GM18502 (cell line): ENCODE results near the gene WEE1.
"Not testable (repeated sequence)": the region's sequence is repeated elsewhere in the genome, so short reads cannot be mapped to it uniquely, and the experiment has no call there.

ENCODE experiments used
- ATAC-seq: cut with Tn5 transposase; IDR thresholded peaks from one replicate; pipeline ENCODE4 v1.9.1; 2021; ENCODE audit warnings: mild to moderate bottlenecking; ENCODE audit not compliant: unreplicated experiment, poor library complexity

Gene WEE1

DNA sequence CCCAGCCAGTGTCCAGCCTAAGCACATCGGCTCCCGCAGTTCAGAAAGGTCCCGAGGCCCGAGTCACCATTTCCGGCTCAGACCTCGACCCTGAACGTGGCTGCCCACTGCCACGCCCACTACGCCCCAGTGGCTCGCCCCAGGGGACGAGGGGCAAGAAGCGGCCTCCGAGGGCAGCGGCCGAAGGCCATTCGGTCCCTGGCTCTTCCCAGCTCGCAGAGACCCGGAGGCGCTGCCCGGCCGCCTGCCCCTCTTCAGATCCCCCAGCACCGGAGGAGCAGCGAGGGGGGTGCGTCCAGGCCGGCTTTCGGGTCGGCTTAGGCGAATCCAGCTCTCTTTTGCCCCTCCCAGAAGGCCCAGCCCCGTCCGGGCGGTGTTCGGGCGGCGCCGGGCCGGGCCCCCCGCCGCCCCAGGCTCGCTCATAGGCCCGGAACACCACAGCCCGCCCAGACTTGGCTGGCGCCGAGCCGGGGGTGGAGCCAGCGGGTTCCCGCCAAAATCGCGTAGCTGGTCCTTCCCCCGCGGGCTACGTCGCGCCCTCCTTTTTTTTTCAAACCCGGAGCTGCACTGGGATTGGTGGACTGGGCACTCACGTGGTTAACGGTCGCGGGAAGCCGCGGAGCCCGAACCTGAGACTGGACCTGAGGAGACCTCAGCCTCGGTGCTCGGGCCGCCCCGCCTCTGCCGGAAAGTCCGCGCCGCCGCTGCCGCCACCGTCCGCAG lies at the start of gene WEE1:
Gene WEE1 (plus strand): TSS at position 619 of the 723 bp plus-strand sequence. CDS start 264 bp downstream, outside the sequence.
- peak; percentile 86 for ATAC-seq

DNA sequence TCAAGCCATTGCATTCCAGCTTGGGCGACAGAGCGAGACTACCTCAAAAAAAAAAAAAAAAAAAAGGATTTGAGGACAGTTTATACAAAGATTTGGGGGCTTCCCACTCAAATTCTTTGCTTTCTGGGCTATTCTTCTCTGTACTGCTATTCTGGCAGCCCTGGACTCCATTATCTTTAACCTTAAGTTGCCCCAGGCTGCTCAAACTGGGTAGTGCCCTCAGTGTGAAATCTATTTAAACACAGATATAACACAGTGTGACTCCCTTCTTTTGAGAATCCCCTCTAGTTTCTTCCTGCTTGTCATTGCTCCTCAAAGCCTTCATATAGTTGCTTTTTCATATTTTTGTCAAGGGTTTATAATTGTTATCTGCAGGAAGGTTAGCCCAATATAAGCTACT lies 49.5 kb upstream of the WEE1 start:
- ATAC-seq = no peak

DNA sequence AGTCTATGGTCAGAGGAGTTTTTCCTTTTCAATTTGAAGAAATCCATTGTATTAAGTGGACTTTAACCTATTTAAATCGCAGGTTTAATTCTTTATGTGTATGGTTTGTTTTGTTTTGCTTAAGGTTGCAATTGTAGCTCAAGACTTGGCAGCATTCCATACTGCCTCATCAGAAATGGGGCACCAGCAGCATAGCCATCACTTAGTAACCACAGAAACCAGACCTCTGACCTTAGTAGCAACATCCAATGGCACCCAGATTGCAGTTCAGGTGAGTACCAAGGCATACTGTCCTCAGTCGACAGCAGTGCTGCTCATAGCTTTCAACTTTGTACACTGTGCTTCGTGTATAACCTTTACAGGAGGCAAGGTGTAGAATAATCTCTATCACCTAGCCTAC lies 48.4 kb upstream of the WEE1 start:
- no peak for ATAC-seq

DNA sequence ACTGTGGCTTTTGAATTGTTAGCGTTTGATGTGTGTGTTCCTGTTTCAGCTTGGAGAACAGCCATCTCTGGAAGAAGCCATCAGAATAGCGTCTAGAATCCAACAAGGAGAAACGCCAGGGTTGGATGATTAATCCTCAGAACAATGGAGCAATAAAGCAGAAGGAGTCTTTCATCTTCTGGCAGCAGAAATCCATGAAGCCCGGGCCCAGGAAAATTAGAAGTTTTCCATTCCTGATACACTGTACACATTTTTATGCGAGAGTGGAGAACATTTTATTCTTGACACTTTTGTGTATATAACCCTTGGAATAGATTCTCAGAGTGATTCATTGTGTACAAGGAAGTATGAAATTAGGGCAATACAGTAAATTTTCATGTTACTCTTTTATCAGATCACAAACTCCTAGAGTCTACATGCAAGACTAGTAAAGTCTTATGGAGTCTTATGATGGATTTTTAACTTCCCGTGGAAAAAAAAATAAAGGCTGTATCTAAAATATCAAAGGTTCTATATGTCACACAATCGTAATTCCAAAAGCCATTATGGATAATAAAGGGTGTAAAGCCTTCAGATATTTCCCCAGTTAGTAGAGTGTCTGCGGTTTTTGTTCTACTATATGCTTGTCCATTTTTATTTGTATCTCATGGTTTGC lies 45.9 kb upstream of the WEE1 start:
- no peak for ATAC-seq

DNA sequence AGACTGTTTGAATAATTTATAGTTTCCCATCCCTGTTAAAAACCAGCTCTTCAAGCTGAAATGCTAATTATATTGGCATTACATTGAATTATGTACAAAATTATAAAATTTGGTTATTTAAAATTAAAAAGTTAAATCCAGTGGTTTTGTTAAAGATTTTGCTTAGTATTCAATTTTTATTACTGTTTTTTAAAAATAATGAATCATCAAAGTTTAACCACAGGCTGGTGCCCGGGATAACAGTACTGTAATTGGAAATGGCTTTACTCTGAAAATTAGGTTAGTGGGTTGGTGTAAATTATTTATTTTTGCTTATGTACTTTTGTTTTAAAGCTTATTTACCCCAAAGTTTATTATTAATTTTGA lies 45.4 kb upstream of the WEE1 start:
- ATAC-seq = no peak

DNA sequence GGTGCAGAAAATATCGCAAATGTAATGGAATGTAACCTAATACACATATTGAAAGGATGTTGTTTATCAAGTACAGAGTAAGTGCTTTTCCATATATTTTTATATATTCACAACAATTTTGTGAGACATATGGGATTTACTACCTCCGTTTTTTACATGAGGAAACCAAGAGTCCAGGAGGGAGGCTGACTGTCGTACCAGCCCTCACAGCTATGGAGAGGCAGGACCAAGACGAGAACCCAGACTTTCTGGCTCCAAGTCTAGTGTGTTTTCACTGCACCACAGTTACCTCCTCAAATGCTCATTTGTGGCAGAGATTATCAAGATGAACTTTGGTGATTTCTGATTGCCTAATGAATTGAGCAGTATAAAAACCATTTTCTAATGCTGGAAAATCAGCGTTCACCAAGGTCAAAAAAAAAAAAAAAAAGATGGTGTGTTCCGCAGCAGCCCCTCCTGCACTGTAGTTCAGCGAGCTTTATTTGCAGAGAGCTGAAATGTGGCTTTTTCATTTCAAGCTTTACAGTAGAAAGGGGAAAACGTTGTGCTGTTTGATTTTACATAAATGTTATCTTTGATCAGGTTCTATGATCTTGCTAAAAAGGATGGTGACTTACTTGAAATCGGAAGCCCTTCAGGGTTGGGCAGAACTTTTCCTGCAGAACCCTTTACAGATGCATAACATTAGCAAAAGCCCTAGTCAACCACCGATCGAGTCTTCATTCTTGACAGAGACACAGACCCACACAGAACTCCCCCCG lies 44.7 kb upstream of the WEE1 start:
- ATAC-seq = no peak

DNA sequence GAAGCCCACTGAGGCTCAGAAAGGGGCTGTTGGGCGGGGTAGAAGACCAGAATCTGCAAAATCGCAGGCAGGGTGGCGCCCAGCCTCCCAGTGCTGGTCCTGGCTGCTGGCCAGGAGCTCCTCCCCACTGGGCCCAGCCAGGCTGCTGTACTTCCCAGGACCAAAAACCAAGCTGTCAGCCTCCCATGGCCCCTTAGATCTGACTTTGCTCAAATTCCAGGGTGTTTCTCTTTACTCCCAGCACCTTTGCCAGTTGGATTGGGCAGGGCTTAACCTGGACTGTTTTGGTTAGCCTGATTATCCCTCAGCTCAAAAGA lies 44.2 kb upstream of the WEE1 start:
- no peak for ATAC-seq

DNA sequence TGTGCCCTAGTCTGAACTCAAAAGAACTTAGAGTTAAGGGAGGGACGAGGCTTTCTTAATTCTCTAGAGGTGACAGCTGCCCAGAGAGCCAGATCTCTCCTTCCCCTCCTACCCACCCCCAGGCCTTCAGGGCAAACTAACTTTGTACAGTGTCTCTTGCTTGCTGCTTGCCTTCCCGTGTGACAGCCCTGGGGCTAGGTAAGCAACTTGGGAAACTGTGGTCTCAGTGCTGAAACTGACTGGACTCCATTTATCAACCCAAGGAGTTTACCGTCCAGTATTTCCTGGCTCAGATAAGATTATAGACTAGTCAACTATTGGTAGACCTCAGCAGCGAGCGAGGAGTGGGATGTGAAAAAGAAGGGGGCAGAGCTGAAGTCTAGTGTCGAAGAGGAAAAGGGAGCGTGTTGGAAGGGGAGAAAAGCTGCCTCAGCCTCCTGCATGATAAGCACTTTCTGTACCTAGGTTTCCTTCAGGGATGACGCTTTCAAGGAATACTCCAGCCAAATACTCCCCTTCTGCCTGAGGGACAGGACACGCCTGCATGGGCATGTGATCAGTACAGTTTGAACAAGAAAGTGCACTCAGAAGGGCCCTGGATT lies 43.3 kb upstream of the WEE1 start:
- ATAC-seq = no peak

DNA sequence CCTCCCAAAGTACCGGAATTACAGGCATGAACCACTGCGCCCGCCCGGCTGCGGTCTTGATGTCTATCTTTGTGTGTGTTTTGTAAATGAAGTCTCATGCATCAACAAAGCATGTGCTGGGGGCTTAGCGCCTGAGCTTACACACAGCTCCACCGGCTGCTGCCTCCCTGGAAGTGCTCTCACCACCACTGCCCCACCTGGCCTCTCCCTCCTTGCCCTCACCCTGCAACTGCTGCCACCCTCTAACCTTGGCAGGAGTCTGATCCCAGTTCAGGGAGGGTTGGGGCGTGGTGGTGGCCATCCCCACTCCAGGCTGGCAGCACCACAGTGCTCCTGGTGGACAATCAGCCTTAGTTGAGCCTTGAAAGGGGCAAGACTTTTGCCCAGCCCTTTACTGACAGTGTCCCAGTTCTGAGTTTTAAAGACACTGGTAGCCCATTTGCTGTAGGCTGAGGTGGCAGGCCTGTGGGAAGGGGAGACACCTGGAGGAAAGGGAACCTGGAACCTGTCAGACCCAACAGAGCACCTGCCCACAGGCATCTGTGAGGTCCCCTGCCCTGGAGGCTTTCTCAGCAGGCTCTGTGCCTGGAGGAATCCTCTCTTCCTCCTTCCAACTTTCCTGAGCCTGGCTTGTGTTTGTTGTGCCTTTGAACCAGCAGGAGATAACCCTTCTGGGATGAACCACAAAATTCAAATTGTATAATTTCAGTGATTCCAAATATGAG lies 42.4 kb upstream of the WEE1 start:
- ATAC-seq = no peak

DNA sequence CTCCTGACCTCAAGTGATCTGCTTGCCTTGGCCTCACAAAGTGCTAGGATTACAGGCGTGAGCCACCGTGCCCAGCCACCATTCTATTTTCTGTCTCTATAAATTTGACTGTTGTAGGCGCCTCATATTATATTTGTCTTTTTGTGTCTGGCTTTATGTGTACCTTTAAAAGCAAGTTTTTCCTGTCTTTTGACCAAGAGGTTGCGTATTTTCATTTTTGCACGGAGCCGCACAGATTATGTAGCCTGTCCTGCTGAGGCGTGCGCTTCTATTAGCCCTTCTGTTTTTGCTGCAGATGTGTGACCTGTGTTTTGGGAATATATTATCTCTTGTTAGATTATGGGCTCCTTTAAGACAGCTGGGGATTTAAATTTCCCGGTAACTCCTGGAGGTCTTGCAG lies 40.4 kb upstream of the WEE1 start:
- no peak for ATAC-seq

DNA sequence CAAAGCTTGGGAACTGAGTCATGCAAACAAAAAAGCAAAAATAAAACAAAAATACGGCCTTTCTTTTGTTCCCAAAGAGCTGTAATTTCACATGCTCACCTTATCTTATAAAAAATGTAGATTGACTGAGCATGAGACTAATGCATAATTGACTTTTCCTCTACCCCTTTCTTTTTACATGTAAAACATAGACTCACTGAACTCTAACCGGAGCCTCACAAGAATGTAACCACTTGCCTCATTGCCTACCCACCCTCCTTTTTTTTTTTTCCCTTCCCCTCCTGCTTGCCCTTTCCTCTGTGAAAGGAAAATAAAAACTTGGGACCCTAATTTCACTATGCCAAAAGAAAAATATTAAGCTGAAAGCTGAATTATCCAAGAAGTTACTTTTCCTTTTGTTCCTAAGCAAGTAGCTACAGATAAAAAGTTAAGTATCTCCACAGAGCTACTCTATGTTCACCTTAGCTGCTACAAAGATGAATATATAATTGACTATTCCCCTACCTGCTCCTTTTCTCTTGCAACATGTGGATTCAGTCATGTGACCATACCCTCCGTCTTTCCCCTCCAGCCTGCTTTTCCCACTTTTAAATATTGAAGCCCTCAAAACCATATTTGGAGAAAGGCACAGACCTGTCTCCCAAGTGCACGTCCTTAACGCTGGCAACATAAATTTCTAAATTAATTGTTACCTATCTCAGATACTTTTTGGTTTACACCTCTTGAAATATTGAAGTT lies 39.6 kb upstream of the WEE1 start:
- no peak for ATAC-seq

DNA sequence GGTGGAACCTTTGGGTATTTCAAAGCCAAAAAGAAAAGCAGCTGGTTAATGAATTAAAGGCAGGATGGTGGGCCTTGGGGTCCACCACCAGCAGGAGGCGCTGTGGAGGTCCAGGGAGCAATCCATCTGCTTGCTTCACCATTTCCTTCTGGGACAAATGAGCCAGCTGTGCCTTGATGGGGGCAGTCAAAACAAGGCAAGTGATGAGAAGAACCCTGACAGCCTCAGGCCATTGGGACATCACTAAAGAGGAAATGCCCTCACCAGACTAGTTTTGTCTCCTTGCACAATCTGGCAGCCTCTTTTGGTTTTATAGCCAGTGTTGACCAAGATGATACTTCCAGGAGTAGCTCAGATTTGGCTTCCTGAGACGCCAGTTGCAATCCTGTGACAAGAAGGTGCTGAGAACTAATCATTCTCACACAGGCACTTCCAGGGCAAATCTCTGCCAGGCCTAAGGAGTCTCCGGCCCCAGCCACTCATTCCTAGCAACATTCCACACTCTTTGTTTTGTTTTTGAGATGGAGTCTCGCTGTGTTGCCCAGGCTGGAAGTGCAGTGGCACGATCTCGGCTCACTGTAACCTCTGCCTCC lies 38.2 kb upstream of the WEE1 start:
- ATAC-seq = no peak

DNA sequence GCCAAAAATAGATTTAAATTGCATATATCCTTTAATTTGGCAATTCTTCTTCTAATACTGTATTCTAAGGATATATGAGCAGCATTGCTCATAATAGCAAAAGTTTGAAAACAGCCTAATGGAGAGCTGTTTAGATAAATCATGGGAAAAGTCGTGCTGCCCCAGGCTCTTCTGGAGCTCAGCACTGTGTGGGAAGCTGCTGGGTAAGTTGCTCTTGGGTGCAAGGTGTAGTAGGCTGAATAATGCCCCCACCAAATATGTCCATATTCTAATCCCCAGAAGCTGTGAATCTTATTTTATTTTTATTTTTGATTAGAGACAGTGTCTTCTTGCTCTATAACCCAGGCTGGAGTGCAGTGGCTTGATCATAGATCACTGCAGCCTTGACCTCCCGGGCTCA lies 34.9 kb upstream of the WEE1 start:
- ATAC-seq = no peak

DNA sequence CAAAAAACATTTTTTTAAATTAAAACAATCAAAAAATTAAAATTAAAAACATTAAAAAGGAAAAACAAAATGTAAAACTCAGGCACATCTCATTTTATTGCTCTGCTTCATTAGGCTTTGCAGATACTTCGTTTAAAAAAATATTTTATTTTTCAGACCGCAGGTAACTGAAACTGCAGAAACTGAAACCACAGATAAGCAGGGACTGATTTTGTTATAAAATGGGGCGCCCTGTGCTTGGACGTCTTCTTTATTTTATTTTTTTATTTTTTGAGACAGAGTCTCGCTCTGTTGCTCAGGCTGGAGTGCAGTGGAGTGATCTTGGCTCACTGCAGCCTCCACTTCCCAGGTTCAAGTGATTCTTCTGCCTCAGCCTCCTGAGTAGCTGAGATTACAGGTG lies 24.3 kb upstream of the WEE1 start:
- ATAC-seq = not testable (repeated sequence)

DNA sequence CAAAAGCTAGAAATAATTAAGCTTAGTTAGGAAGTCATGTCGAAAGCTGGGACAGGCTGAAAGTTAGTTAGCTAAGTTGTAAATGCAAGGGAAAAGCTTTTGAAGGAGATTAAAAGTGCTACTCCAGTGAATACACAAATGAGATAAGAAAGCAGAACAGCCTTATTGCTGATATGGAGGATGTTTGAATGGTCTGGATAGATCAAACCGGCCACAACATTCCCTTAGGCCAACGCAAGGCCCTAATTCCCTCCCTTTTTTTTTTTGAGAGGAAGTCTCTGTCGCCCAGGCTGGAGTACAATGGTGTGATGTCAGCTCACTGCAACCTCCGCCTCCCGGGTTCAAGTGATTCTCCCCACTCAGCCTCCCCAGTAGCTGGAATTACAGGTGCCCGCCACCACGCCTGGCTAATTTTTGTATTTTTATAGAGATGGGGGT lies 23.3 kb upstream of the WEE1 start:
- ATAC-seq = no peak

DNA sequence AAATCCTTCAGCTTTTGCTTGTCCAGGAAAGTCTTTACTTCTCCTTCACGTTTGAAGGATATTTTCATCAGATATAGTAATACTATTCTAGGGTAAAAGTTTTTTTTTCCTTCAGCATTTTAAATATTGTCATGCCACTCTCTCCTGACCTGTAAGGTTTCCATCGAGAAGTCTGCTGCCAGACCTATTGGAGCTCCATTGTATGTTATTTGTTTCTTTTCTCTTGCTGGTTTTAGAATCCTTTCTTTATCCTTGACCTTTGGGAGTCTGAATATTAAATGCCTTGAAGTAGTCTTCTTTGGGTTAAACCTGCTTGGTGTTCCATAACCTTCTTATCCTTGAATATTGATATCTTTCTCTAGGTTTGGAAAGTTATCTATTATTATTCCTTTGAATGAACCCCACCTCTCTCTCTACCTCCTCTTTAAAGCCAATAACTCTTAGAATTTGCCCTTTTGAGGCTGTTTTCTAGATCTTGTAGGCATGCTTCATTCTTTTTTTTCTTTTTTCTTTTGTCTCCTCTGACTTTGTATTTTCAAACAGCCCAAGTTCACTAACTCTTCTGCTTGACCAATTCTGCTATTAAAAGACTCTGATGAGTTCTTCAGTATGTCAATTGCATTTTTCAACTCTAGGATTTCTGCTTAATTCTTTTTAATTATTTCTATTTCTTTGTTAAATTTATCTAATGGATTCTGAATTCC lies 12.0 kb upstream of the WEE1 start:
- no peak for ATAC-seq

DNA sequence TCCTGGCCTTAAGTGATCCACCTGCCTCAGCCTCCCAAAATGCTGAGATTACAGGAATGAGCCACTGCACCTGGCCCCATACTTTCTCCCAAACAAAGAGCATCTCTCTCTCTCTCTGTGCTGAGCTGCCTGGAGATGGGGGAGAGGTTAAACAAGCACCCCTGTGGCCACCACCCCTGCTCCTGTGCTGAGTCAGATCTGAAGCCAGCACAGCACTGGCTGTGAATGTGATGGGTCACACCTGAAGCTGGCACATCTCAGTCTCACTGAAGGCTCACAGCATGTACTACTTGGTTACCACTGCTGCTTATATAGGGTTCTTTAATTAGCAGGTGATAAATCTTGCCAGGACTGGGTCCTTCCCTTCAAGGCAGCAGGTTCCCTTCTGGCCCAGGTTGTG lies 10.8 kb upstream of the WEE1 start:
- no peak for ATAC-seq

DNA sequence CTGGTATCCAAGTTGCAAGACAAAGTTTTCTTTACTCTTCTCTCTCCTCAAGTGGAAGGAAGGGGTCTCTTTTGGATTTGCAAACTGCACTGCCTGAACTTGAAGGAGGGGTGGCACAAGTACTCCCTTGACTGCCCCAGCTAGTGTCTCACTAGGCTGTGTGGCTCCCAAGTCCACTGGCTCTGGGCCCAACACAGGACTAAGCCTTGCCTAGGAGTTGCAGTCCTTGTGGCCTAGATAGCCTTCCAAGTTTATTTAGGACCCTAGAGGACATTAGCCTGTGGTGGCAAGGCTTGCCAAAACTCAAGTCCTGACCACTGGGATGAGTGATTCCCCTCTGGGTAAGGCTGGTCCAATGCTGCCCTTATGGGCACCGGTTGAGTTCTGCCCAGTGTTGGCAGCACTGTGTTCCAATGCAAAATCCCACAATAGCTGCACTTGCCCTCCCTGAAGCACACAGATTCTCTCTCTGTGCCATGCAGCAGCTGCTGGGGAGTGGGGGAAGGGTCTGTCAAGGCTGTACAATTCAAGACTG lies 10.2 kb upstream of the WEE1 start:
- no peak for ATAC-seq
